Frontal cortex (tissue), 4 donors: ENCODE measurements around the gene UQCC3. TPM values are rescaled to one million over a fixed set of nuclear protein-coding genes. Genes with fewer than 3 reads are reported as not detected.
"Not testable (repeated sequence)": the region's sequence is repeated elsewhere in the genome, so short reads cannot be mapped to it uniquely, and the experiment has no call there.

ENCODE experiments used
- DNase-seq, 2 donors: peaks; one replicate each; pipeline ENCODE4 v3.0.0; 2012; ENCODE audit warnings: low spot score in 2 of 2
- FAIRE-seq: peaks from 2 replicates; lab custom pipeline; 2012; peaks lifted over from hg19 to GRCh38; lab: Jason Lieb, UNC
- total RNA-seq: library from RNA; depleted of rRNA; stranded (reverse); fragments of >200 nt; gene quantifications from one replicate; pipeline ENCODE4 v1.2.3, GENCODE V29; 2014
- donor health status: control.
- donor health status: control.
- donor health status: control.

Gene UQCC3
- total RNA-seq, 1 donor from 2014 or later = 5.7 TPM

DNA sequence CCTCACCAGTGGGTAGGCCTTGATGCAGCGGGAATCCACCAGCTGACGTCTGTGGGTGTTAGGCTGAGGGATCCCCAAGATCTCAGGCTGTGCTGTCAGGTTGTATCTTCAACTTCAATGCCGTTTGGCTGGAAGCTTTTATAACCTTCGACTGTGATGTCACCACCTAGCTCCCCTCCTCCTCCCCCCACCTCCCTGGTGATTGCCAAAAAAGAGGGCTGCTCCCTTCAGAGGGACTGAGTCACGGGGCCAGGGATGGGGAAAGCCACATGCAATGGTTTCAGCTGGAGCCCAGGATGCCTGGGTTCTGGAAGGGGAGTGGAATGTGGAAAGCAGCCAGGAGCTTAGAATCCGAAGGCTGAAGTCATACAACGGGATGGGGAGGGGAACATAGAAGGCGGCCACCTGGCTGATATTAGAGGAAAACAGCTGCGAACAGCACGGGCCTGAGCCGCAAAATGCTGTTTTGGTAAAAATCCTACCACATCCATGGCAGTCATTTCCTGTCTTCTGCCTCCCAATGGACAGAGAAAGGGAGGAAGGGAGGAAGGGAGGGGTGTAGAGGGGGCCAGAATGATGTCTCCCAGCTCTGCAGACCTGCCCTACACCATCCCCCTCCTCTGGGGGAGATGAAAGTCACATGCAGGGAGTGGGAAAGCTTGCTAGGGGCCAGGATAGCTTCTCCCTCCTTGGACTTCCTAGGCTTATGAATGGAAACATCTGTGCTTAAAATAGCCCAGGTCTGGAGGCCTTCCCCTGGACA, 18.1 kb downstream of the UQCC3 start, which contains the start of gene LRRN4CL:
LRRN4CL (minus strand) TSS at position 110 of the 763 bp plus-strand sequence. CDS start 1,022 bp downstream, outside the sequence.
- FAIRE-seq (no peak), DNase-seq (peak; percentile 14 to 70)

DNA sequence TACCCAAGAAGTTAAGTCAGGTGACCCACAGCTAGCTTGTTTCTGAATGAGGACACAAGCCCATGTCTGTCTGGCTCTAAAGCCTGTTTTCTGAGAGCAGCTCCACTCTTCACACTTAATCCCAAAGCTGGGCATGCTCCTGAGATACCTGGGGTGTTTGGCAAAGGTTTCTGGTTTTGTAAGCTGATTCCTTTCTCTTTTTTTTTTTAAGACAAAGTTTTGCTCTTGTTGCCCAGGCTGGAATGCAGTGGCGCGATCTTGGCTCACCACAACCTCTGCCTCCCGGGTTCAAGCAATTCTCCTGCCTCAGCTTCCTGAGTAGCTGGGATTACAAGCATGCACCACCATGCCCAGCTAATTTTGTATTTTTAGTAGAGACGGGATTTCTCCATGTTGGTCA, 22.2 kb downstream of the UQCC3 start:
- not testable (repeated sequence) for DNase-seq, FAIRE-seq

DNA sequence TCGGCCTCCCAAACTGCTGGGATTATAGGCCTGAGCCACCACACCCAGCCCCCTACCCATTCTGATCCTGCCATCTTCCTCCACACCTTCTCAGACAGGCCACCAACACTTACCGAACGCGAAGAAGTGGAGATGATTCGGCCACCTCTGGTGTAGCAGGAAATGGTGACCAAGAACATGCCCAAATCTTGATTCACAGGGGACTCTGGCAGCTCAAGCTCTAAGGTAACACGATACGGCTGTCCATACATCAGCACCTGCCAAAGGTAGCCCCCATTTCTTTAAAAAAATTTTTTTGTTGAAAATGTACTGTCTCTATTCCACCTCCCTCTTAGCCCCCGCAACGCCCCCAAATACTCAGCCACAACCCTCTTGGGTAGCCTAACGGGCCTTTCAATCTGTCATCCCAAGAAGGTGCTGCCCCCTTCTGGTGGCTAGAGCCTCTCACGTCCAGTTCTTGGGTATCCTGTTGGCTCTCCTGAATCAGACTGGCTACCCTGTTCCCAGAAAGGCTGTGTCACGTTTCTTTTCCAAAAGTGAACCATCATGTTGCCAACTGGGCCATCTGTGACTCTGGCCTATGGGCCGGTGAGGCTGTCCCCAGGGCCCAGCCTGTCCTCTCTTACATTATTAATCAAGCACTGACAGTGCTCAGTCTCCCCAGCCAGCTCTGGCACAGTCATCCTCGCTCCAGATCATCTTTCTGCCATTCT, 23.1 kb downstream of the UQCC3 start:
- no peak for FAIRE-seq
- DNase-seq = peak; percentile 59 to 75

DNA sequence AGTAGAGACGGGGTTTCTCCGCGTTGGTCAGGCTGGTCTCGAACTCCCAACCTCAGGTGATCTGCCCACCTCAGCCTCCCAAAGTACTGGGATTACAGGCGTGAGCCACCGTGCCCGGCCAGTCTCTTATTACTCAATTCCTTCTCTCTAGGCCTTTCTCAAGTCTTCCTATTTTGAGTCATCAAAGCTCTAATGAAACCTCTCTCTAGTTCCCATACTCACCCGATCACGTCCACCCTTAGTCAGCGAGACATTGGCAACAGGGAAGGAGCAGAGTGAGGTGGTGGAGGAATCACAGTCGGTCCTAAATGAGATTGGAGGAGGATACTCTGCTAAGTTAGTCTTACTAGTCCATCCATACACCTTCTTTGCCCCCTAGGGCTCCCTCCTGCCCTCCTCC, 30.8 kb downstream of the UQCC3 start:
- DNase-seq = no peak
- FAIRE-seq = no peak

DNA sequence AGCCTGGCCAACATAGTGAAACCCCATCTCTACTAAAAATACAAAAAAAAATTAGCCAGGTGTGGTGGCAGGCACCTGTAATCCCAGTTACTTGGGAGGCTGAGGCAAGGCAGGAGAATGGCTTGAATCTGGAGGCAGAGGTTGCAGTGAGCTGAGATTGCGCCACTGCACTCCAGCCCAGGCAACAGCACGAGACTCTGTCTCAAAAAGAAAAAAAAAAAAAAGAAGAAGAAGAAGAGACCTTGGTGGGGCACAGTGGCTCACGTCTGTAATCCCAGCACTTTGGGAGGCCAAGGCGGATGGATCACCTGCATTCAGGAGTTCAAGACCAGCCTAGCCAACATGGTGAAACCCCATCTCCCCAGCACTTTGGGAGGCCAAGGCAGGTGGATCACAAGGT, 32.4 kb downstream of the UQCC3 start:
- FAIRE-seq, DNase-seq: not testable (repeated sequence)

DNA sequence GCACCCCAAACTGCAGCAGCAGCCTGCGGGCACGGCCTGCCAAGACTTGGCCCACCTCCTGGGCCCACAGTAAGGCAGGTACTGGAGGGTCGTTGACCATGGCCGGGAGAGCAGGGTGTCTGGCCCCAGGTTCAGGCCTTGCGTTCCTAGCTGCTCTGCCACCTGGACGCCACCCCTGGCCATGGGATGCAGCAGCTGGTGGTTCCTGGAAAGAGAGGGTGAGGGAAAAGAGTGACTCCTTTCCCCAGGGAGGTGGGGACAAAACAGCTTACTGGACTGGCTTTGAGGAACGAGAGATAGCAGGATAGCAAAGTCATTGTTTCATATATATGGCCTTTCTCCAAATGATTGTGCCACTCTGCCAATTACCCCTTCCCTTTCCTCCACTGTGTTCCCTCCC, 33.9 kb downstream of the UQCC3 start:
- FAIRE-seq (no peak), DNase-seq (no peak)

DNA sequence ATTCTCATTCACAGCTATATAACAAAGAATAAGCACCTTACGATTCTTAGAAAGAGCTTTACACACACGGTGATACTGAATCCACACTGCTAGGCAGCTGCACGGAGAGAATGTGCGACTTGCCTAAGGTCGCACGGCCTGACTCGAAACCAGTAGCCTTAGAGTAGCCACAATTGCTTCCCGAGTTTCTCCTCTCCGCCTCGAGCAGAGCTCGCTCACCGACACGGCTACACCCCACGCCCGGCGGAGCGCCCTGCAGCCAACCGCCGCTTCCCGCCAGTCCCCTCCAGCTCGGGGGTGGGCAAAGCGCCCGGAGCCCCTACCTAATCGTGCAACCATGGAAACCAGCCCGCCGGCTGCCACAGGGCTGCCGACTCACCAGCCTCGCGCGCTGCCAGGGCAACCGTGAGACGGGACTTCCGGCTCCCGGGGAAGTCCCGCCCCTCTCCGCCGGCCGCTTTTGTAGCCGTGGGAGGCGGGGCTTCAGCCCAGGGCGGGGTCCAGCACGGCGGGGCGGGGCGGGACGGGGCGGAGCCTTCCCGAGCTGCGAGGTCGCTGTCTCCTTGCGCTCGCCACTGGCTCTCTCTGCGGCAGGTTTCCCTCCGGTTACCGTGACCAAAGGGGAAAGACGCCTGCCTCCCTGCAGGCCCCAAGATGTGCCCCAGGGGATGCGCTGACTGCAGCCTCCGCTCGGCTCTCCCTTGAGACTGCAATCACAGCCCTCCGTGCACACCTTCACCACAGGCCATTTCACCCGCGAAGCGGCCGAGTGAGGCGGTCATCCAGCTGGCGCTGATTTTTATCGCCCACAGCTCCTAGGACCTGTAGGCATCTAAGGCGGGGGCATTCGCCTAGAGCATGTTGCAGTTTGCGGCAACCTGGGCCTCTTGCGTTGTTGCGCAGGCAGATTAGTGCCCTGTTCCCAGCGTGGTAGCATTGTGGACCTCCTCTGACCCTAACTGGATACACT, 34.7 kb downstream of the UQCC3 start:
- DNase-seq = peak; percentile 93 to 97
- FAIRE-seq = no peak

DNA sequence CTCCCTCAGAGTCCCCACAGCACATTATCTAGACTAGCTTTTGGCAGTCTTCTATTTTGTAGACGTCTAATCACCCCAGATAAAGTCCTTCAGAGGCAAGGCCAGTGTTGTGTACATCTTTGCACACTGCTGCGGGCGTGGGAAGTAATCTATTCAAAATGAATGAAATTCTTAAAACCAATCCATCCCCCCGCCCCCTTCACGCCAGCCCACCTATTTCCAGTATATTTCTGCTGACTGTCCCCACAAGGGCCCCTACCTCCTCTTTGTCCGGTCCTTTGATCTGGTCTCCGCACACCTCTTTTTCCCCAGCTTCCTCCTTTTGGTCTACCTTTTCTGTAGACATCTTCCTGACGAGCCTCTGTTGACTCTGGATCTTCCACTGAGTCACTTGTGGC, 35.4 kb downstream of the UQCC3 start:
- DNase-seq (no peak), FAIRE-seq (no peak)

DNA sequence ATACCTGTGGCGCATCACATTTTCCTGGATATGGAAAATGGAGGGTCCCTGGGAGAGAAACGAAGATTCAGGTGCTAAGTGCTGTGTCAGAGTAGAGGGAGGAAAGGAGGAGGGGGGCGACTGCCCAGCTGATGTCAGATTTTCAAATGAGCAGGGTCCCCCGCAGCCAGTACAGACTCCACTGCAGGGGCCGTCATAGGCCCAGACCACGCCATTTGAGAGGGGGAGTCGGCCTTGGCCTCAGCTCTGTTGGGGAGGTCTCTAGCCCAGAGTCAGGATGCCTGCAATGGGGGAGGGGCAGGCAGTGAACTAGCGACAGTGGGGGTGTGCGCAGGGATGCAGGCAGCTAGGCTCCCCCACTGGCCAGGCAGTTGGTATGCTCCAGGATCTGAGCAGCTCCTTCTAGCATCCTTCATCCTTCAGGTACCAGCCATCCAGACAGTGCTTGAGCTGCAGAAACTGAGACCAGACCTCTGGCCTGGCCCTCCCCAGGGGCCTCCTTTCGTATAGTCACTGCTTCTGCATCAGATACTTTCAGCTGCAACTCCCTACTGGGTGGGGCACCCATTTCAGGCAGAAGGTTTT, 35.9 kb downstream of the UQCC3 start, which contains the start of the genes BSCL2 and GNG3:
BSCL2 (minus strand) TSS at position 148 of the 585 bp plus-strand sequence. CDS start 229 bp downstream, outside the sequence.
GNG3 (plus strand) TSS at position 400 of the 585 bp plus-strand sequence. CDS start 620 bp downstream, outside the sequence.
- no peak for FAIRE-seq

DNA sequence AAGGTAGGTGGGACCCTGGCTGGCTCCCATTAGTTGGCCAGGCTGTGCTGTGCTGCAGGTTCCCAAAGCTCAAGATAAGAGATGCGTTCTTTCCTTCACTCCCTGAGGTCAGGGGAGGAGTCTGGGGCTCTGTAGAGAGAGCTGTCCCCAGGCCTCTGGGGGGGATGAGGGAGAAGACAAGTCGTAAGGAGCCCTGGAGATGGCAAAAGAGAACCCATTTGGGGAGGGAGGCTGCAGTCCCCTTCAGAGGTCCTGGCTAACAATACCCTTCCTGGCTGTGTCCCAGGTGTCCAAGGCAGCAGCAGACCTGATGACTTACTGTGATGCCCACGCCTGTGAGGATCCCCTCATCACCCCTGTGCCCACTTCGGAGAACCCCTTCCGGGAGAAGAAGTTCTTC, 36.9 kb downstream of the UQCC3 start:
- DNase-seq (no peak), FAIRE-seq (no peak)

More for the DNA sequence above, 35.9 kb downstream of the UQCC3 start, which contains the start of the genes BSCL2 and GNG3:
- DNase-seq = peak; percentile 39 to 53

DNA sequence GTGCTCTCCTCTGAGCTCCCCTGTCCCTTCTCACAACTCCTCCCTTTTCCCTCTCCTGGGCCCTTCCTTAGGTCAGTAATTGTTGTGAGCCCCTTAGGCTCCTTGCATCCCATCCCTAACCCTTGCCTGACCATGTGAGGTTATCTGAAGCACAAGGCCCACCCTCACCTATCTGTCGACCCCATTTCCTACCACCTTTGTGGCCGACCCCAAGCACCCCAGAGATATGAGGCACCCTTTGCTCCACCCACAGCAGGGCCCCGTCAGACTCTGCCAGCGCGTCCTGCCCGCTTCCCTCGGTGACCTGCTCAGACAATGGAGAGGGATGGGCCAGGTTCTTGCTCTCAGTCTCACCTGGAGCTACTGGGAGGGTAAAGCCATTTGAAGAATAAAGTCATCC, 37.3 kb downstream of the UQCC3 start:
- FAIRE-seq = no peak
- no peak for DNase-seq

DNA sequence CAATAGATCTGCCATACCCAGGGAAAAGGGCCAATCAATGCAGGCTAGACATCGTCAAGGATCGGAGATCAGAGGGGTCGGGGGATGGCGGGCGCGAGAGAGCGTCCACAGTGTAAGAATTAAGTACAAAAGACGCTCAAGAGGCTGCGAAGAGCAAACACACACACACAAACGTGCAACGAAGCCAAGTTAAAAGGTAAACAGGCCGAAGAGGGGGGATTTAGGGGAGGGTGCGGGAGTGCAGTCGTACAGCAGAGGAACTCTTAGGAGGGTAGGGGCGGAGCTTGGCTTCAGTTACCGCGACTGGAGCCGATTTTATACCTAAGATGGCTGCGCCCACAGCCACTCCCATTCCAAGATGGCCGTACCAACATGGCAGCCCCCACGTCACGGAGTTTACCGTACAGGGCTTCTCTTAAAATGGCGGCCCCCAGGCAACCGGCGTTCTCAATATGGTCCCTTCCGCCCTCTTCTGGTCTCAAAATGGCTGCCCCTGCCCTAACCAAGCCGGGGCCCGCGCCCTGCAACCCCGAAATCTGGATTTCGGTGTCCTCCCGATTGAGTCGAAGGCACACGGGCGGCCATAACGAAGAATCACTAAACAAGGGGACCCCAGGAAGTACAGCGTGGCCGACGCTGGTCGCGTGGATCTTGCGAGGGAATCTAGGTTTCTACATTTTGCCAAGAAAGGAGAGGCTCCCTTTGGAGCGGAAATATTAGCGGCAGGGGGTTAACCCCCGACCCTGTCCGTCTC, 38.0 kb downstream of the UQCC3 start:
- FAIRE-seq = no peak
- DNase-seq = peak; percentile 84 to 86

DNA sequence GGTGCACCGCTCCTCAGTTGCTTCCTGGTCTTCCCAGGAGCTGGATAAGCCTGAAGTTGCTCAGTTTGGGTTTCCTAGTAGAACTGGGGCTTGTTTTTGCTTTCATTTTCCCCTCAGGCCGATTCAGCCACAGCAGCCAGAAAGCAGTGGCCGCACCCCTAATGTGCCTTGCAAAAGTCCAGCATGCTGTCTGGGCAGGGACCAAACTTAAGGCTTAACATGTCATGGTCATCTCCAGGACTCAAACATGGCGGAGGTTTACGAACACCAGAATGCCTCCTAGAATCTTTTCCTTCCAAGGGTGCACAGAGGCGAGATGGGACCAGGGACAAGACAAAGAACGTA, 38.5 kb downstream of the UQCC3 start:
- no peak for DNase-seq

DNA sequence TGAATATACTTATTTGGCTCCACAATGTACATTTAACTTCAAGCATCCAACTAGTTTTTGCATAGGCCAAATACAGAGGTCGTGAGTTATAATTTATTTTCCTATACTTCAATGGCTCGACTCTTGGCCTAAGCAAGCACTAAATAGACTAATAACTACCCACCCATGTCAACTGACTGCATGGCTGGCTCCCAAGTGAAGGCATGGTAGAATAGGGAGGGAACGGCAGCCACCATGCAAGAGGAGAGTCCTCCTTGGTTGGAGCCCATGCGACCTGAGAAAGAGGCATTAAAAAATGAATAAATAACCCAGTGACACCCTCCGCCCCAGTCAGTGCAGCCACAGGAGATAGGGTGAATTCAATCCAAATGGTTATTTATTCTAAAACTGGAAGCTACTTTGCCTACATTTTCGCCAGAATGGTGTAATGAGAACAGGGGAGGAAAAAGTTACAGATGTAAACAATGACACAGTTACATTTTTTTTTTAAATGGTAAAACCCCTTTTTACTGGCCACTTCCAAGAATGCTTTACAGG, 40.9 kb downstream of the UQCC3 start:
- FAIRE-seq (no peak), DNase-seq (no peak)

More for the DNA sequence above, 38.5 kb downstream of the UQCC3 start:
- no peak for FAIRE-seq

DNA sequence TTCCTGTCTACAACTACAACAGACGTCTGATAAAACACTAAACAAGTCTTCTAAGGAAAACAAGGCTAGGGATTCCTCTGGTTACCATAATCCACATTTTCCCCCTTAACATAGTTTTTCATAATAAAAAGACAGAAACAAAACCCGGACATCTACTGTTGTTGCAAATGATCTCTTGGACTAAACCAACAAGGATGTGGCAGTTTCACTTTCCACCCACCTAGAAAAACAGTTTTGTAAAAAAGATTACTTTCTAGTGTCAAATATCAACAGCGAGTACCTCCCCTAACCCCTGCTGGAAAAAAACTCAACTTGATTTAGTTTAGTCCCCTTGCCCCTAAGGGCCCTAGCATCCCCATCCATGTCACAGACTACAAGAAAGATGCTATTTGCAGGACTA, 41.4 kb downstream of the UQCC3 start:
- FAIRE-seq = no peak
- no peak for DNase-seq

DNA sequence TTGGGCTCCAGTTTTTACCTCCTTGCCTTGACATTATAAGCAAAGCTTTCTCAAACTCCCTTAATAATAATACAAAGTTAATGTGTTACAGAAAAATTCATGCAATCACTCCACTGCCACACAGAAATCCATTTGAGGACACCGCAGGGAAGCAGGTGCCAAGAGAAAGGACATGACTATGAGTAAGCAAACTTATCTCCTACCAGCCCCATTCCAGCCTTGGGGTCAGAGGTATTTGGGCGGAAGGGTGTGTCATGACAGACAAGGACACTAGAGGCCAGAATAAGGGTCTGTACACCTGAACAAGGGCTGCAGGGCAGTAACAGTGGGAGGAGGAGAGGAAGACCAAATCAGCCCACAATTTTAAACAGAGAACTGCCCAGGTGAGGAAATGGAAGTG, 41.9 kb downstream of the UQCC3 start:
- no peak for FAIRE-seq
- no peak for DNase-seq

DNA sequence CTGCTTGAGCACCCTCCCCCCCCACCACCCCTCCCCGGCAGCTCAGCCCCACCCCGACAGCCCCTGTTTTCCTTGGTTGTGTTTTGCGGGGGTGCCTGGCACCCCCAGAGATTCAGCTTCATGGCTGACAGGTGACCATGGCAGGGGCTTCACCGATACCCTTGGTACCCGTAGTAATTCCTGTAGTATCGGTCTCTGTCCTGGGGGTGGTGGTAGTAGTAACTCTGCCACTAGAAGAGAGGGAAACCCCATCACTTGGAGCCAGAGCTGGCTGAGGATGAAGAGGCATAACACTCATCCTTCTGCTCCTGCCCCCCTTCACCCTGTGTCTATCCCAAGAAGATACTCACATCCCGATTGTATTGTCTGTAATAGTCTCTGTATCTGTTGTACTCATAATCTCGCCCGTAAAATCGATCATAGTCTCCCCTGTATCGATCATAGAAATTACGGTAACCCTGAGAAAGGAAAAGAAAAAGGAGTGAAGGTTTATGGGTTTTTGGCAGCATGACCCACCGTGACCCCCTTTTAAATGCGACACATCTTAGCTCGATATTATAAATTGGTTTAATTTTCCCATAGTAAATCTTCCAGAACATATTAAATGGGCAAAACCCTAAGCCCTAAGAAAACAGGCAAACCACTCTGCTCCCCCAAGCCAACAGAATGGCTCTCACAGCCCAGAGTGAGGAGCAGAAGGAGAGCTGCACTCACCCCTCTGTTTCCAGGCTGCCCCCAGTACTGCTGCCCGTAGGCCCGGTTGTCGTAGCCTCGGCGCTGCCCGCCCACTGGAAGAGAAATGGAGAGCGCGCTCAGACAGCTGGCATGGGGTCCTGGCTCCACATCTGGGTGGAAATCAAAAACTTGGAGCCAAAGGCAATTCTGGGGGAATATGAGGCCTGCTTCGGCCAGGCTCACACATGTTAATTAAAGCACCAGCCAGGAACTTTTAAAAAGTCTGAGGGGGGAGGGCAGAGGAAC, 44.0 kb downstream of the UQCC3 start:
- DNase-seq = no peak
- FAIRE-seq = no peak
